ENCODE results near the gene LRRFIP1.

DNA sequence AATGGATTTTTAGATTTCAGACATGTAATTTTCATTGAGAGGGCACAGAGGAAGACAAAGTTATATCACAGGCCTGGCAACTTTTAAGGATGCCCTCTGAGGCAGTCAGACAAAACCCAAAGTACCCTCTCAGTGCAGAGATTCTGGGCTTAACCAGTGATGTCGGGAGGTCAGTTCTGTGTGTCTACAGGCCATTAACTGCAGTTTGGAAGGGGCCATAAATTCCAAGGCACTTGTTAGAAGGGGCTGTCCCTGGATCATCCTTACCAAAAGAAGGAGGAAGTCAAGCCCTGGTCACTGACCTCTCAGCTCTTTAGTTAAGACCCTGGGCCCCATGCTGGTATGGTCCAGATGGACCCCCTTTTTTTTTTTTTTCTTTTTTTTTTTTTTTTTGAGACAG lies 60.7 kb downstream of the LRRFIP1 start:
- TF ChIP-seq TAF1 (IDR thresholded peaks at IDR 0.05; ENCODE audit: borderline replicate concordance, insufficient read depth, low read length) (no peak), POLR2AphosphoS5 (IDR thresholded peaks at IDR 0.05; ENCODE audit: low read depth, low read length) (no peak), SIN3A (IDR thresholded peaks at IDR 0.05; ENCODE audit: borderline replicate concordance, insufficient read depth, low read length) (no peak)
